K562 (cell line): ENCODE measurements around the gene TRAK1. TPM values are rescaled to one million over a fixed set of nuclear protein-coding genes. Genes with fewer than 3 reads are reported as not detected.

Source experiments
- ARID1B ChIP-seq: fragments of 450-650 bp; IDR thresholded peaks from 2 replicates; pipeline ENCODE4 v1.6.1; 2016; ENCODE audit warnings: antibody characterized with exemption, mild to moderate bottlenecking, inconsistent platforms
- CEBPZ ChIP-seq: fragments of 150-350 bp; IDR thresholded peaks from 2 replicates; pipeline ENCODE4 v1.6.1; 2014; ENCODE audit warnings: low read depth, mild to moderate bottlenecking, low read length, borderline replicate concordance
- DPF2 ChIP-seq: fragments of 450-650 bp; IDR thresholded peaks from 2 replicates; pipeline ENCODE4 v1.6.1; 2016
- FOSL1 ChIP-seq: fragments of 200-800 bp; sonication (Bioruptor generic); conservative IDR thresholded peaks from 2 replicates; pipeline ENCODE4 v1.6.1; 2016; ENCODE audit warnings: missing genetic modification characterization, missing compliant biosample characterization
- GATA2 ChIP-seq: sonication (generic); formaldehyde crosslinking; IDR thresholded peaks from 2 replicates; pipeline ENCODE4 v1.4.0; 2020; ENCODE audit warnings: mild to moderate bottlenecking, missing genetic modification reagents
- HDAC1 ChIP-seq, 2 experiments: fragments of 450-650 bp; IDR thresholded peaks; 2 replicates each; pipeline ENCODE4 v1.6.1; 2016 to 2017; ENCODE audit warnings: inconsistent platforms in 1 of 2, mild to moderate bottlenecking in 1 of 2, moderate library complexity in 1 of 2
- KDM1A ChIP-seq, 2 experiments: fragments of 450-650 bp; IDR thresholded peaks; 2 replicates each; pipeline ENCODE4 v1.6.1; 2016; ENCODE audit warnings: mild to moderate bottlenecking in 2 of 2
- KLF16 ChIP-seq: IDR thresholded peaks from 2 replicates; pipeline ENCODE4 v1.6.1; 2016; ENCODE audit warnings: antibody characterized with exemption
- MBD1 ChIP-seq: fragments of 250-450 bp; sonication (Bioruptor Pico); IDR thresholded peaks from 2 replicates; pipeline ENCODE4 v1.8.0; 2022; ENCODE audit warnings: inconsistent platforms
- MITF ChIP-seq: IDR thresholded peaks from 2 replicates; pipeline ENCODE4 v1.6.1; 2014; ENCODE audit warnings: antibody characterized with exemption
- NCOR1 ChIP-seq: fragments of 450-650 bp; IDR thresholded peaks from 2 replicates; pipeline ENCODE4 v1.6.1; 2016; ENCODE audit warnings: mild to moderate bottlenecking, moderate library complexity
- NUFIP1 ChIP-seq: fragments of 450-650 bp; IDR thresholded peaks from 2 replicates; pipeline ENCODE4 v1.6.1; 2018; ENCODE audit not compliant: partially characterized antibody
- RCOR1 ChIP-seq, 2 experiments: IDR thresholded peaks; 2 replicates each; pipeline ENCODE4 v1.6.1; 2012; ENCODE audit warnings: low read depth in 2 of 2, low read length in 2 of 2, borderline replicate concordance in 1 of 2, improper control_type of control experiment in 1 of 2
- RFX7 ChIP-seq: fragments of 250-450 bp; sonication (Bioruptor Pico); IDR thresholded peaks from 2 replicates; pipeline ENCODE4 v1.5.1; 2021; ENCODE audit warnings: mild to moderate bottlenecking
- SMARCE1 ChIP-seq: fragments of 450-650 bp; IDR thresholded peaks from 2 replicates; pipeline ENCODE4 v1.7.1; 2016; ENCODE audit warnings: mild to moderate bottlenecking
- SNIP1 ChIP-seq: fragments of 450-650 bp; IDR thresholded peaks from 2 replicates; pipeline ENCODE4 v1.7.1; 2017; ENCODE audit warnings: low read depth, mild to moderate bottlenecking
- TCF7 ChIP-seq: sonication (generic); IDR thresholded peaks from 2 replicates; pipeline ENCODE4 v1.6.1; 2016; ENCODE audit warnings: antibody characterized with exemption, borderline replicate concordance
- THRAP3 ChIP-seq: fragments of 450-650 bp; IDR thresholded peaks from 2 replicates; pipeline ENCODE4 v1.6.1; 2016; ENCODE audit warnings: mild to moderate bottlenecking, inconsistent platforms, borderline replicate concordance
- ZNF586 ChIP-seq: fragments of 450-650 bp; formaldehyde crosslinking; conservative IDR thresholded peaks from 2 replicates; pipeline ENCODE4 v1.4.0; 2020; ENCODE audit warnings: mild to moderate bottlenecking, moderate library complexity
- ZNF766 ChIP-seq: fragments of 200-800 bp; sonication (Bioruptor generic); conservative IDR thresholded peaks from 2 replicates; pipeline ENCODE4 v1.6.1; 2016; ENCODE audit warnings: missing genetic modification characterization, missing compliant biosample characterization
- polyA plus RNA-seq, 8 experiments: library from polyadenylated mRNA; depleted of rRNA in 4 of 8; stranded (reverse) in 5 of 8; unstranded in 3 of 8; fragments of >200 nt; fragmentation: Nextera tagmentation in 2 of 8; fragmentation: Illumina TruSeq in 1 of 8; extraction: Ambion mirVana in 2 of 8; extraction: Trizol in 1 of 8; gene quantifications; 2 replicates each; pipeline versions ENCODE4 v1.2.1 to v1.2.3, GENCODE V29; 2011 to 2014; ENCODE audit warnings: inconsistent platforms in 1 of 8, missing spikeins in 1 of 8
- total RNA-seq, 7 experiments: library from RNA; depleted of rRNA in 6 of 7; stranded (reverse); fragments of >200 nt in 6 of 7; fragmentation: Illumina TruSeq in 2 of 7; extraction: Trizol in 2 of 7; gene quantifications; 2 replicates each; pipeline versions ENCODE4 v1.2.1 to v1.2.3, GENCODE V29; 2011 to 2021; ENCODE audit warnings: low replicate concordance in 1 of 7
- TF ChIP-seq, protein P1 (sequence below): fragments of 250-450 bp; sonication (Bioruptor Pico); IDR thresholded peaks from 2 replicates; pipeline ENCODE4 v1.8.0; 2022; ENCODE audit warnings: moderate library complexity, mild to moderate bottlenecking, inconsistent platforms

The TRAK1 gene
- total and polyA plus RNA-seq, 9 of the 15 experiments (the other 6 are each of a cell fraction or from before 2014, with no cell fraction given): 5.3 to 28.5 (median 17.5) TPM

GRCh38 chr3:42051384-42052131, 39.6 kb upstream of the TRAK1 start (continued):
- 0 out of 4 replicates have a peak, but pooled peaks of 1 of the 2 experiments have one; percentile 35 for TF ChIP-seq HDAC1 (IDR thresholded peaks at IDR 0.05)
- TF ChIP-seq ARID1B: peak; percentile 72
- TF ChIP-seq, protein P1, sequence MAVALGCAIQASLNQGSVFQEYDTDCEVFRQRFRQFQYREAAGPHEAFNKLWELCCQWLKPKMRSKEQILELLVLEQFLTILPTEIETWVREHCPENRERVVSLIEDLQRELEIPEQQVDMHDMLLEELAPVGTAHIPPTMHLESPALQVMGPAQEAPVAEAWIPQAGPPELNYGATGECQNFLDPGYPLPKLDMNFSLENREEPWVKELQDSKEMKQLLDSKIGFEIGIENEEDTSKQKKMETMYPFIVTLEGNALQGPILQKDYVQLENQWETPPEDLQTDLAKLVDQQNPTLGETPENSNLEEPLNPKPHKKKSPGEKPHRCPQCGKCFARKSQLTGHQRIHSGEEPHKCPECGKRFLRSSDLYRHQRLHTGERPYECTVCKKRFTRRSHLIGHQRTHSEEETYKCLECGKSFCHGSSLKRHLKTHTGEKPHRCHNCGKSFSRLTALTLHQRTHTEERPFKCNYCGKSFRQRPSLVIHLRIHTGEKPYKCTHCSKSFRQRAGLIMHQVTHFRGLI: no peak
- no peak for TF ChIP-seq ZNF766 (CRISPR knock-in tag)
- peak; percentile 49; the same call in 1 of the 2 replicates for TF ChIP-seq SMARCE1
- TF ChIP-seq ZNF586 (CRISPR knock-in tag): no peak
- no peak for TF ChIP-seq RFX7 (CRISPR knock-in tag)
- peak in 1 of 2 experiments; percentile 93; a peak in 2 of 4 replicates for TF ChIP-seq RCOR1 (IDR thresholded peaks at IDR 0.05; ENCODE audit: borderline replicate concordance in 1 of 2, low read depth in 2 of 2, low read length in 2 of 2)
- TF ChIP-seq NUFIP1: no peak
- TF ChIP-seq SNIP1: no peak
- no peak for TF ChIP-seq TCF7
- TF ChIP-seq MITF: 0 out of 2 replicates have a peak, but pooled peaks have one; percentile 10
- TF ChIP-seq CEBPZ: no peak
- no peak for TF ChIP-seq MBD1 (CRISPR knock-in tag)
- TF ChIP-seq GATA2 (CRISPR knock-in tag): peak; percentile 31; the same call in 1 of the 2 replicates
- peak; percentile 43; the same call in 1 of the 2 replicates for TF ChIP-seq NCOR1
- peak; percentile 46; the same call in 1 of the 2 replicates for TF ChIP-seq DPF2
- TF ChIP-seq THRAP3: no peak
- peak; percentile 23; the same call in 1 of the 2 replicates for TF ChIP-seq KLF16
- peak; percentile 95 for TF ChIP-seq FOSL1 (tag)
- TF ChIP-seq KDM1A (IDR thresholded peaks at IDR 0.05): peak; percentile 87 to 89
